Activated naive CD8-positive, alpha-beta T cell treated with anti-CD3 and anti-CD28 coated beads, Interleukin-2, amount 10 ng/mL, durations not matched to agents 7 days and 5 days (primary cell): ENCODE results near the gene SERPINF2. TPM values are rescaled to one million over a fixed set of nuclear protein-coding genes. Genes with fewer than 3 reads are reported as not detected.
A peak's percentile ranks its signal among the peaks of the same experiment; 100 is the strongest.
"Not testable (repeated sequence)": the region's sequence is repeated elsewhere in the genome, so short reads cannot be mapped to it uniquely, and the experiment has no call there.

ENCODE experiments used
- ATAC-seq: fragments of 150-1000 bp; cut with Tn5 transposase; one replicate; pipeline ENCODE4 v1.10.0; 2021; ENCODE audit warnings: low read depth, moderate library complexity
- POLR2A ChIA-PET: fragments of 350-600 bp; sonication (Branson Sonifier 250); formaldehyde crosslinking; loops from one replicate; lab custom pipeline; 2021; ENCODE audit warnings: antibody characterized with exemption; lab: Charles Lee
- DNase-seq: peaks from one replicate; pipeline ENCODE4 v3.0.0; 2021
- H3K27ac Mint-ChIP-seq: one replicate; pipeline ENCODE4 v1.8.0; 2022; ENCODE audit warnings: mild to moderate bottlenecking, mixed read lengths
- H3K27me3 Mint-ChIP-seq: one replicate; pipeline ENCODE4 v1.8.0; 2022; ENCODE audit warnings: mild to moderate bottlenecking, moderate library complexity, mixed read lengths
- H3K36me3 Mint-ChIP-seq: one replicate; pipeline ENCODE4 v1.8.0; 2021; ENCODE audit warnings: mild to moderate bottlenecking, mixed read lengths
- H3K4me1 Mint-ChIP-seq: one replicate; pipeline ENCODE4 v1.8.0; 2021; ENCODE audit warnings: mixed read lengths
- H3K4me3 Mint-ChIP-seq: one replicate; pipeline ENCODE4 v1.8.0; 2022; ENCODE audit warnings: mild to moderate bottlenecking, moderate library complexity, mixed read lengths
- H3K9me3 Mint-ChIP-seq: one replicate; pipeline ENCODE4 v1.8.0; 2021; ENCODE audit warnings: mixed read lengths
- total RNA-seq, 2 experiments: library from RNA; stranded (reverse); gene quantifications; one replicate each; pipeline ENCODE4 v1.2.3, GENCODE V29; 2021

Gene SERPINF2
- total RNA-seq, 2 experiments from 2014 or later: 0.23 to 0.33 TPM

GRCh38 chr17:1720856-1721386 is 21.8 kb upstream of the SERPINF2 start:
- peaks cover 2% of the 10 kb centered on the region for H3K36me3 Mint-ChIP-seq
- no peak overlapping the region for H3K27ac Mint-ChIP-seq
- no peak overlapping the region for H3K4me3 Mint-ChIP-seq
- peaks cover 1% of the 10 kb centered on the region for H3K27me3 Mint-ChIP-seq
- DNase-seq (peak; percentile 73), ATAC-seq (no peak)
- no peaks in the 10 kb centered on the region for H3K9me3 Mint-ChIP-seq
- peaks cover 31% of the 10 kb centered on the region for H3K4me1 Mint-ChIP-seq
- POLR2A ChIA-PET: interaction anchor here (0.9 to 2.8 kb wide), 4 partner anchors 18 to 109 kb away, joined by 3 to 16 read pairs (median 8); partner anchors contain the start of genes RPA1 and SMYD4

- H3K4me3 Mint-ChIP-seq, H3K27me3 Mint-ChIP-seq, DNase-seq, H3K36me3 Mint-ChIP-seq, ATAC-seq, H3K9me3 Mint-ChIP-seq: not testable (repeated sequence)
- POLR2A ChIA-PET: interaction anchor here (0.7 to 2.8 kb wide), 5 partner anchors 42 to 707 kb away, joined by 3 to 16 read pairs (median 5); partner anchors contain the start of genes RPA1 and SMYD4
- Mint-ChIP-seq H3K4me1 (peaks cover 30% of the 10 kb centered on the region), H3K27ac (peak overlapping the region; percentile 91)
These were observed 20.6 kb upstream of the SERPINF2 start for GRCh38 chr17:1722022-1722421.

- Mint-ChIP-seq H3K4me3 (peak within 1 kb of the TSS; percentile 77), H3K27ac (peak within 1 kb of the TSS; percentile 82), H3K4me1 (peaks cover 29% of the 10 kb centered on the region), H3K27me3 (peaks cover 1% of the 10 kb centered on the region), H3K9me3 (no peaks in the 10 kb centered on the region), H3K36me3 (peaks cover 8% of the 10 kb centered on the region)
- POLR2A ChIA-PET: interaction anchor here (1.0 to 1.5 kb wide), 6 partner anchors 8 to 146 kb away, joined by 3 to 9 read pairs (median 4); no protein-coding TSS in a partner anchor
- ATAC-seq (peak; percentile 80), DNase-seq (peak; percentile 92)
These were observed 18.3 kb upstream of the SERPINF2 start, which contains the start of gene WDR81 for GRCh38 chr17:1724351-1724868. Gene WDR81 (plus strand): TSS chr17:1724704. CDS start chr17:1724960, 256 bp downstream.

DNA sequence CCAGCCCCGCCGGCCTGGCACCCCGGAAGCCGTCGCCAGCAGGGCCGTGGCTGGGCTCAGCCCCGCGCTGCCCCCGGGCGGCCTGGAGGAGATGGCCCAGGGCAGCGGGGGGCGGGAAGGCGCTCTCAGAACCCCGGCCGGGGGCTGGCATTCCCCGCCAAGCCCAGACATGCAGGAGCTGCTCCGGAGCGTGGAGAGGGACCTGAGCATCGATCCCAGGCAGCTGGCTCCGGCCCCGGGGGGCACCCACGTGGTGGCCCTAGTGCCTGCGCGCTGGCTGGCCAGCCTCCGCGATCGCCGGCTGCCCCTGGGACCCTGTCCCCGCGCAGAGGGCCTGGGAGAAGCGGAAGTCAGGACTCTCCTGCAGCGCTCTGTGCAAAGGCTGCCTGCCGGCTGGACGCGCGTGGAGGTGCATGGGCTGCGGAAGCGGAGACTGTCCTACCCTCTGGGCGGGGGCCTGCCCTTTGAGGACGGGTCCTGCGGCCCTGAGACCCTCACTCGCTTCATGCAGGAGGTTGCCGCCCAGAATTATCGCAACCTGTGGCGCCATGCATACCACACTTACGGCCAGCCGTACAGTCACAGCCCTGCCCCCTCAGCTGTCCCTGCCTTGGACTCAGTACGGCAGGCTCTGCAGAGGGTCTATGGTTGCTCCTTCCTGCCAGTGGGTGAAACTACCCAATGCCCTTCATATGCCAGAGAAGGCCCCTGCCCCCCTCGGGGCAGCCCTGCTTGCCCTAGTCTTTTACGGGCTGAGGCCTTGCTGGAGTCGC is 17.6 kb upstream of the SERPINF2 start:
- Mint-ChIP-seq H3K4me3 (peak overlapping the region; percentile 77), H3K27me3 (no peaks in the 10 kb centered on the region), H3K9me3 (no peaks in the 10 kb centered on the region), H3K27ac (peak overlapping the region; percentile 58), H3K36me3 (peaks cover 11% of the 10 kb centered on the region), H3K4me1 (peaks cover 30% of the 10 kb centered on the region)
- ATAC-seq: peak; percentile 62
- POLR2A ChIA-PET: interaction anchor here (1.0 to 1.5 kb wide), 6 partner anchors 9 to 145 kb away, joined by 3 to 9 read pairs (median 4); no protein-coding TSS in a partner anchor
- DNase-seq: no peak

- POLR2A ChIA-PET: interaction anchor here (1.0 to 1.5 kb wide), 3 partner anchors 9 to 38 kb away, joined by 3 to 9 read pairs (median 6); no protein-coding TSS in a partner anchor
- Mint-ChIP-seq H3K4me3 (peak overlapping the region; percentile 77), H3K36me3 (peaks cover 11% of the 10 kb centered on the region), H3K9me3 (no peaks in the 10 kb centered on the region), H3K4me1 (peaks cover 27% of the 10 kb centered on the region), H3K27me3 (no peaks in the 10 kb centered on the region), H3K27ac (peak overlapping the region; percentile 58)
- ATAC-seq (no peak), DNase-seq (no peak)
These were observed 16.8 kb upstream of the SERPINF2 start for GRCh38 chr17:1725642-1726511.

DNA sequence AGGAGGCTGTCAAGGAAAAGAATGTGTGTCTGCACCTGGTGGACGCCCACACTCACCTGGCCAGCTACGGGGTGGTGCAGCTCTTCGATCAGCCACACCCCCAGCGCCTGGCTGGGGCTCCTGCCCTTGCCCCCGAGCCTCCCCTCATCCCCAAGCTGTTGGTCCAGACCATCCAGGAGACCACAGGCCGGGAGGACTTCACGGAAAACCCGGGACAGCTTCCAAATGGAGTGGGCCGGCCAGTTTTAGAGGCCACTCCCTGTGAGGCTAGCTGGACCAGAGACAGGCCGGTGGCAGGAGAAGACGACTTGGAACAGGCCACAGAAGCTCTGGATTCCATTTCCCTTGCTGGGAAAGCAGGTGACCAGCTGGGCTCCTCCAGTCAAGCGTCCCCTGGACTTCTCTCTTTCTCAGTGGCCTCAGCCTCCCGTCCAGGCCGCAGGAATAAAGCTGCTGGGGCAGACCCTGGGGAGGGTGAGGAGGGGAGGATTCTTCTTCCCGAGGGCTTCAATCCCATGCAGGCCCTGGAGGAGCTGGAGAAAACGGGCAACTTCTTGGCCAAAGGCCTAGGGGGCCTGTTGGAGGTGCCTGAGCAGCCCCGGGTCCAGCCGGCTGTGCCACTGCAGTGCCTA is 15.9 kb upstream of the SERPINF2 start:
- no peak overlapping the region for H3K4me3 Mint-ChIP-seq
- DNase-seq: no peak
- peaks cover 11% of the 10 kb centered on the region for H3K36me3 Mint-ChIP-seq
- ATAC-seq: no peak
- no peaks in the 10 kb centered on the region for H3K9me3 Mint-ChIP-seq
- no peaks in the 10 kb centered on the region for H3K27me3 Mint-ChIP-seq
- POLR2A ChIA-PET: interaction anchor here (0.7 to 1.5 kb wide), 5 partner anchors 9 to 145 kb away, joined by 3 to 4 read pairs (median 3); partner anchors contain the start of genes RPA1 and SMYD4
- peaks cover 25% of the 10 kb centered on the region for H3K4me1 Mint-ChIP-seq
- no peak overlapping the region for H3K27ac Mint-ChIP-seq

DNA sequence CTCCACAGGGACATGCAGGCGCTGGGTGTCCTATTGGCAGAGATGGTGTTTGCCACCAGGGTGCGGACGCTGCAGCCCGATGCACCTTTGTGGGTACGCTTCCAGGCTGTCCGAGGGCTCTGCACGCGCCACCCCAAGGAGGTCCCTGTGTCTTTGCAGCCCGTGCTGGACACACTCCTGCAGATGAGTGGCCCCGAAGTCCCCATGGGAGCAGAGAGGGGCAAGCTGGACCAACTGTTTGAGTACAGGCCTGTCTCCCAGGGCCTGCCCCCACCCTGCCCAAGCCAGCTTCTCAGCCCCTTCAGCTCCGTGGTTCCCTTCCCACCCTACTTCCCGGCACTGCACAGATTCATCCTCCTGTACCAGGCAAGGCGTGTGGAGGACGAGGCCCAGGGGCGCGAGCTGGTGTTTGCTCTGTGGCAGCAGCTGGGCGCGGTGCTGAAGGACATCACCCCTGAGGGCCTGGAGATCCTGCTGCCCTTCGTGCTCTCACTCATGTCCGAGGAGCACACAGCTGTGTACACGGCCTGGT is 15.3 kb upstream of the SERPINF2 start:
- H3K4me3 Mint-ChIP-seq: no peak overlapping the region
- no peaks in the 10 kb centered on the region for H3K27me3 Mint-ChIP-seq
- H3K36me3 Mint-ChIP-seq: peaks cover 11% of the 10 kb centered on the region
- ATAC-seq (no peak), DNase-seq (no peak)
- H3K27ac Mint-ChIP-seq: no peak overlapping the region
- H3K9me3 Mint-ChIP-seq: no peaks in the 10 kb centered on the region
- peaks cover 25% of the 10 kb centered on the region for H3K4me1 Mint-ChIP-seq
- POLR2A ChIA-PET: interaction anchor here (0.7 to 1.5 kb wide), 5 partner anchors 10 to 144 kb away, joined by 3 to 4 read pairs (median 3); partner anchors contain the start of genes RPA1 and SMYD4

GRCh38 chr17:1727876-1728630 is 14.6 kb upstream of the SERPINF2 start:
- H3K9me3 Mint-ChIP-seq: no peaks in the 10 kb centered on the region
- H3K4me1 Mint-ChIP-seq: peaks cover 18% of the 10 kb centered on the region
- ATAC-seq (no peak), DNase-seq (no peak)
- no peaks in the 10 kb centered on the region for H3K27me3 Mint-ChIP-seq
- no peak overlapping the region for H3K27ac Mint-ChIP-seq
- H3K36me3 Mint-ChIP-seq: peaks cover 11% of the 10 kb centered on the region
- no peak overlapping the region for H3K4me3 Mint-ChIP-seq
- POLR2A ChIA-PET: interaction anchor here (0.9 to 1.5 kb wide), 4 partner anchors 59 to 144 kb away, joined by 3 to 4 read pairs (median 3); partner anchors contain the start of genes RPA1 and SMYD4

DNA sequence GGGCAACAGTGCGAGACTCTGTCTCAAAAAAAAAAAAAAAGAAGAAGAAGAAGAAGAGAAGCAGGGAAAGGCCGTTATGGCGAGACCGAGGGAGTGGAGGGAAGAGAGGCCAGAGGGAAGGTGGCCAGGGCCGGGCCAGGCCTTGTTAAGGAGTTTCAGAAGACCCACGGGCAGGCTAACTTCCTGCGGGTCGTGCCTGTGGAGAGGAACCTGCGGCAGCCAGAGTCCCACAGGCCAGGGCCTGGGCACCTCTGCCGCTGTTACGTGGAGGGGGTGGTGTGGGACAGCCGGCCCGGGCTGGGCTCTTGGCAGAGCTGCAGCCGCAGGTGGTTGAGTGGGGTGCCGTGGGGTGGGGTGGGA is 12.7 kb upstream of the SERPINF2 start:
- Mint-ChIP-seq H3K4me3 (no peak overlapping the region), H3K4me1 (peaks cover 15% of the 10 kb centered on the region), H3K9me3 (no peaks in the 10 kb centered on the region), H3K27me3 (no peaks in the 10 kb centered on the region), H3K36me3 (peaks cover 11% of the 10 kb centered on the region), H3K27ac (peak overlapping the region; percentile 42)
- ATAC-seq (no peak), DNase-seq (no peak)
- POLR2A ChIA-PET: interaction anchor here (0.7 kb wide), 1 partner anchor 1023 kb away, joined by 3 read pairs; no protein-coding TSS in a partner anchor

DNA sequence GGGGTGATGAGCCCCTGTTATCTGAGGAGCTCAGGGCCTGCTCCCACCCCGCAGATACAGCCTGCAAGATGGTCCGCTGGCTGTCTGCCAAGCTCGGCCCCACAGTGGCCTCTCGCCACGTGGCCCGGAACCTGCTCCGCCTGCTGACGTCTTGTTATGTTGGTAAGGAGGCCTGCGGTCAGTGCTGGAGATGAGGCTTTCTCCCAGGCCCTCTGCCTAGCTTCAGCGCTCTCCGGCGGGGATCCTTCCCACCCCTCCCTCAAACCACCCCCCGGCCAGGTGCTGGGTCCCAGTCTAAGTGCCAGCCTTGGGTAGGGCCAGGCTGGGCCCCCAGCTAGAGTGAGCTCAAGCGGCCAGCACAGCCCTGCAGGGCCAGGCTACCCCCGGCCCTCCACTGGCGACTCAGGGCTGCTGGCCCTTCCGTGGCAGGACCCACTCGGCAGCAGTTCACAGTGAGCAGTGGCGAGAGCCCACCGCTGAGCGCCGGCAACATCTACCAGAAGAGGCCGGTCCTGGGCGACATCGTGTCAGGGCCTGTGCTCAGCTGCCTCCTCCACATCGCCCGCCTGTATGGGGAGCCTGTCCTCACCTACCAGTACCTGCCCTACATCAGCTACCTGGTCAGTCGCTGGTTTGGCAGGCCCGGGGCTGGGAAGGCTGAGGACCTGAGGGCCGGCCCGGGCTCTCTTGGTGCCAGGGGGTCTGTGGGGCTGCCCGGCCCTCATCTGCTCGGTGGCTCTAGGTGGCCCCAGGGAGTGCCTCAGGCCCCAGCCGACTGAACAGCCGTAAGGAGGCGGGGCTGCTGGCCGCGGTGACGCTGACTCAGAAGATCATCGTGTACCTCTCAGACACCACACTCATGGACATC is 12.1 kb upstream of the SERPINF2 start:
- Mint-ChIP-seq H3K9me3 (no peaks in the 10 kb centered on the region), H3K27me3 (no peaks in the 10 kb centered on the region), H3K4me1 (peaks cover 13% of the 10 kb centered on the region), H3K36me3 (peaks cover 11% of the 10 kb centered on the region), H3K4me3 (no peak overlapping the region), H3K27ac (no peak overlapping the region)
- DNase-seq (no peak), ATAC-seq (peak; percentile 7)
- POLR2A ChIA-PET: no interaction called here

GRCh38 chr17:1731194-1731506 is 11.5 kb upstream of the SERPINF2 start:
- H3K4me1 Mint-ChIP-seq: peaks cover 13% of the 10 kb centered on the region
- no peaks in the 10 kb centered on the region for H3K27me3 Mint-ChIP-seq
- peaks cover 9% of the 10 kb centered on the region for H3K36me3 Mint-ChIP-seq
- POLR2A ChIA-PET: interaction anchor here (0.5 kb wide), 1 partner anchor 300 kb away, joined by 3 read pairs; no protein-coding TSS in a partner anchor
- no peak for DNase-seq
- no peak overlapping the region for H3K27ac Mint-ChIP-seq
- H3K9me3 Mint-ChIP-seq: no peaks in the 10 kb centered on the region
- no peak overlapping the region for H3K4me3 Mint-ChIP-seq
- ATAC-seq: no peak
